ENCODE data around the gene DCC. TPM values are rescaled to one million over a fixed set of nuclear protein-coding genes. Genes with fewer than 3 reads are reported as not detected.

DCC gene
- total and polyA plus RNA-seq, 7 experiments from 2014 or later = not detected

DNA sequence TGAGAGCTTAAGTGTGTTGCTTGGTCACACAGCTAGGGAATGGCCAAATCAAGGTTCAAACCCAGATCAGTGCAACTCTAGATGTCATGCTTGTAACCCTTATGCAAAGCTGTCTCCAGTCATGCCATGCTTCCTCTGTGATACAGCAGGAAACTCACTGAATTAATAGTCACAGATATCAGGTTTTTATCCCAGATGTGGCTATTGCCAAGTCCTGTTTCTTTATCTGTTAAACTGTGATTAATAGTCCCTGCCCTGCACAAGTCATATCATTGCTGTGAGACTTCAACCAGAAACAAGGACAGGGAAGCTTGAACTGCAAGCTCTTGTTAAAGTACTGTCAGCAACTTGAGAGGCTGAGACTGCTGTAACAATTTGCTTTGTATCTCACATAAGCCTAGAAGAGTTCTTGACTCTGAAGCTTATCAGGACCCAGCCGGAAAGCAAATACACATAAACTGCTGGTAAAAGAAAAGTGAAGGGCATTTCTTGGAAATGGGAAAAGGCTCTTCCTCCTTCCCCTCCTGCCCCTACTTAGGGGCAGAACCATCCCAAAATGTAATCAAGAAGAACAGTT lies 609.0 kb downstream of the DCC start:
- POLR2A ChIA-PET = no interaction called here
- CTCF ChIA-PET = no interaction called here
- intact Hi-C loops (cut with micrococcal nuclease) = no loop called here
- H3K36me3 Mint-ChIP-seq = no peaks in the 10 kb centered on the region
- no peak overlapping the region for H3K27ac Mint-ChIP-seq
- Histone ChIP-seq H3K4me1 (ENCODE audit: control insufficient read depth in 2 of 2, insufficient read depth in 2 of 2, low read length in 2 of 2) (no peaks in the 10 kb centered on the region), H3K9me3 (ENCODE audit: control insufficient read depth in 2 of 3, low read length in 3 of 3) (no peaks in the 10 kb centered on the region), H3K27ac (ENCODE audit: low read depth, low read length) (no peak overlapping the region), H3K36me3 (ENCODE audit: control insufficient read depth in 2 of 3, insufficient read depth in 3 of 3, low read length in 3 of 3) (no peaks in the 10 kb centered on the region), H3K4me3 (ENCODE audit: low read length) (no peak overlapping the region), H3K27me3 (ENCODE audit: control insufficient read depth in 2 of 2, insufficient read depth in 2 of 2, low read length in 2 of 2) (no peaks in the 10 kb centered on the region)
- DNase-seq (no peak), ATAC-seq (no peak)
- H3K9me3 Mint-ChIP-seq = peaks cover 0 to 11% (median 2%) of the 10 kb centered on the region in 11 donors
- H3K27me3 Mint-ChIP-seq = no peaks in the 10 kb centered on the region
- no peak overlapping the region for H3K4me3 Mint-ChIP-seq
- H3K4me1 Mint-ChIP-seq = no peaks in the 10 kb centered on the region

DNA sequence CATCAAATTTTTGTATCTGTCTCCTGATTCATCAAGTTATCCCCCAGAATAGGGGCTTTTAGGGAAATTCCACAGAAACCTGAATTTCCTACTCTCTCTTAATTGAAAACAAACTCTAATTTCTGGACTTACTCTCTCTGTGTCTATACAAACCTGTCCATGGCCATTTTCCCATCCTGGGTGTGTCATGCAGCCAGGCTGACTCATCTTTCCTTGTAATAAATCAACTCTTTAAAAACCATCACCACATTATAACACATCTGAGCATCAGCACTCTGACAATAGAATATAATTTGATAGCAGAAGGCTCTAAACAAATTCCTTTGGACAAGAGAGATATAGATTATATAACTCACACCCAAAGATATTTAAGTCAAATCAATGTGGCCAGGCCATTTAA lies 610.2 kb downstream of the DCC start:
- H3K36me3 Mint-ChIP-seq = no peaks in the 10 kb centered on the region
- intact Hi-C loops (cut with micrococcal nuclease) = no loop called here
- Histone ChIP-seq H3K9me3 (ENCODE audit: control insufficient read depth in 2 of 3, low read length in 3 of 3) (no peaks in the 10 kb centered on the region), H3K4me3 (ENCODE audit: low read length) (no peak overlapping the region), H3K4me1 (ENCODE audit: control insufficient read depth in 2 of 2, insufficient read depth in 2 of 2, low read length in 2 of 2) (no peaks in the 10 kb centered on the region), H3K27me3 (ENCODE audit: control insufficient read depth in 2 of 2, insufficient read depth in 2 of 2, low read length in 2 of 2) (no peaks in the 10 kb centered on the region), H3K27ac (ENCODE audit: low read depth, low read length) (no peak overlapping the region), H3K36me3 (ENCODE audit: control insufficient read depth in 2 of 3, insufficient read depth in 3 of 3, low read length in 3 of 3) (no peaks in the 10 kb centered on the region)
- POLR2A ChIA-PET = no interaction called here
- peaks cover 0 to 11% (median 2%) of the 10 kb centered on the region in 11 donors for H3K9me3 Mint-ChIP-seq
- CTCF ChIA-PET = no interaction called here
- no peaks in the 10 kb centered on the region for H3K27me3 Mint-ChIP-seq
- ATAC-seq (no peak), DNase-seq (no peak)
- no peak overlapping the region for H3K27ac Mint-ChIP-seq
- no peaks in the 10 kb centered on the region for H3K4me1 Mint-ChIP-seq
- H3K4me3 Mint-ChIP-seq = no peak overlapping the region

DNA sequence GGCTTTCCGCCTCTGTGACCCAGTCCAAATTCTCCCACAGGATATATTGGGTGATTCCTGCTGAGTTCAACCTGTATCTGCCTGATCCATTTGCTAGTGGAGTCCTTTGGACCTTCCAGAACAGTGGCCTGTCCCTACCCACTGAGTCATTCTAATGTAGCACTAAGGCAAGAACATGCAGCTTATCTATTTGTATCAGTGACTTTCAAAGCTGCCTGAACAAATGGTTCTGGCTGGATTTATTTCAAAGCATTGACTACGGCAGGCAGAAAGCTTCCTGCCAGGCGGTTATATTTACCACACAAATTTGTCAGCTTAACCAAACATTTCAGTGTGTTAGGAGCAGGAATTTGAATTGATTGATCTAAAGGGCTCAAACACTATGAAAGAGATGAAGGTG lies 613.4 kb downstream of the DCC start:
- no peaks in the 10 kb centered on the region for H3K4me1 Mint-ChIP-seq
- no peaks in the 10 kb centered on the region for H3K36me3 Mint-ChIP-seq
- intact Hi-C loops (cut with micrococcal nuclease) = no loop called here

DNA sequence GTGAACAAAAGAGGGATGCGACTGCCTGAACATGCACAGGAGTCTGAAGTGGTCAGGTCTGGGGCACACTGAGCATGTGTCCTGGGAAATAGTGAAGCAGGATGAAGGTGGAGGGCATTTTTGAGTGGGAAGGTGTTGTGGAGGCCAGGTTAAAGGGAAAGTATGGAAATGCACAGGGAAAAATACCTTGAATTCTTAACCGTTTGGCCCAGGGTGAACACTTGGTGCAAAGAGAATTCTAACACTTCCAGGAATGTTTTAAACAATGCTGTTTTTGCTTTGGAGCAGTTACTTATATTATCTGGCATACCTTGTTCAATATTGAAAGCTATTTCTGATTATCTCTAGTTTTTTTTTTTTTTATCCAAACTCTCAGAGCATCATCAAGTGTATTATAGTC lies 623.5 kb downstream of the DCC start:
- H3K27ac ChIP-seq (ENCODE audit: low read depth, low read length) = no peak overlapping the region
- no peaks in the 10 kb centered on the region for H3K27me3 Mint-ChIP-seq
- CTCF ChIA-PET = no interaction called here
- no peaks in the 10 kb centered on the region for H3K36me3 Mint-ChIP-seq
- H3K4me1 ChIP-seq (ENCODE audit: control insufficient read depth in 2 of 2, insufficient read depth in 2 of 2, low read length in 2 of 2) = no peaks in the 10 kb centered on the region
- ATAC-seq (no peak), DNase-seq (no peak)
- H3K4me3 ChIP-seq (ENCODE audit: low read length) = no peak overlapping the region
- intact Hi-C loops (cut with micrococcal nuclease) = no loop called here
- H3K36me3 ChIP-seq (ENCODE audit: control insufficient read depth in 2 of 3, insufficient read depth in 3 of 3, low read length in 3 of 3) = no peaks in the 10 kb centered on the region
- H3K27ac Mint-ChIP-seq = no peak overlapping the region
- POLR2A ChIA-PET = no interaction called here
- no peaks in the 10 kb centered on the region for H3K4me1 Mint-ChIP-seq
- H3K9me3 ChIP-seq (ENCODE audit: control insufficient read depth in 2 of 3, low read length in 3 of 3) = no peaks in the 10 kb centered on the region
- H3K4me3 Mint-ChIP-seq = no peak overlapping the region
- peaks cover 0 to 21% (median 2%) of the 10 kb centered on the region in 11 donors for H3K9me3 Mint-ChIP-seq
- no peaks in the 10 kb centered on the region for H3K27me3 ChIP-seq (ENCODE audit: control insufficient read depth in 2 of 2, insufficient read depth in 2 of 2, low read length in 2 of 2)

More for the DNA sequence above, 613.4 kb downstream of the DCC start:
- no peaks in the 10 kb centered on the region for H3K4me1 ChIP-seq (ENCODE audit: control insufficient read depth in 2 of 2, insufficient read depth in 2 of 2, low read length in 2 of 2)
- no peaks in the 10 kb centered on the region for H3K9me3 ChIP-seq (ENCODE audit: control insufficient read depth in 2 of 3, low read length in 3 of 3)
- no peak for ATAC-seq
- no peaks in the 10 kb centered on the region for H3K27me3 ChIP-seq (ENCODE audit: control insufficient read depth in 2 of 2, insufficient read depth in 2 of 2, low read length in 2 of 2)
- DNase-seq = no peak
- H3K27ac ChIP-seq (ENCODE audit: low read depth, low read length) = no peak overlapping the region
- H3K27ac Mint-ChIP-seq = no peak overlapping the region
- POLR2A ChIA-PET = no interaction called here
- H3K4me3 ChIP-seq (ENCODE audit: low read length) = no peak overlapping the region
- H3K4me3 Mint-ChIP-seq = no peak overlapping the region
- peaks cover 0 to 8% (median 2%) of the 10 kb centered on the region in 11 donors for H3K9me3 Mint-ChIP-seq
- CTCF ChIA-PET = no interaction called here
- no peaks in the 10 kb centered on the region for H3K27me3 Mint-ChIP-seq
- no peaks in the 10 kb centered on the region for H3K36me3 ChIP-seq (ENCODE audit: control insufficient read depth in 2 of 3, insufficient read depth in 3 of 3, low read length in 3 of 3)

DNA sequence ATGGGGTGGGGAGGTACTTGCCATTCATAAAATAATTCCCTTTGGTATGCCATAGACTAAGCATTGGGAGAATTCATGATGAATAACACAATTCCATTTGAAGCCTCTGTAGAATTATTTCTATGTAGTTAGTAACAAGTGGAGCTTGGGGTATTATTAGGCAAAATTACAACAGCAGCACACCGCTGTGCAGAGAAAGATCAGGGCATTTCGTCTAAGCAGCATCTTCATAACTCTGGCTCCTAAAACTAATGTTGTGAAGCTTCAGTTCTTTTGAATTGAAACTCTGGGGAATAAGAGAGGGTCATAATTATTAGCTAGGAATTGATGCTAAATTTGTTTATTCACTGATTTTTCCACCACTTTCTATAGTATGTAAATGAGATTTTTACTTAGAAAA lies 630.7 kb downstream of the DCC start:
- H3K4me3 ChIP-seq (ENCODE audit: low read length) = no peak overlapping the region
- ATAC-seq (no peak), DNase-seq (no peak)

DNA sequence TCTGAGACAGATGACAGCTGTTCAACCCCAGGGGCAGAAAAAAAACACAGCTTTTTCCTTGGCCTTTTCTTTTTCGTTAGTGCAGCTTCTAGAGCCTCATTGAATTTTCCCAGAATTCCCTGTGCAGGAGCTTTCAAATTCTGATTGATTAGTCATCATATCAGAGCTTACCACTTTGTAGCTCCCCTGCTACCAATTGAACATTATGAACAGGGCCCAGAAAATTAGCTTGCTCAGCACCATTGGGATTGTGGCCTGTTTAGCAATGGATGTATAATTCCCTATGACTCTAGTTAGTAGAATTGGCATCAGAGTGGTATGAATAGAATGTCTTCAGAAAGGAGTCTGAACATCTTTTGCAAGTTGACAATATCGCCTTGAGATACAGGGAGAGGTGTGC lies 631.1 kb downstream of the DCC start:
- Histone ChIP-seq H3K27ac (ENCODE audit: low read depth, low read length) (no peak overlapping the region), H3K36me3 (ENCODE audit: control insufficient read depth in 2 of 3, insufficient read depth in 3 of 3, low read length in 3 of 3) (no peaks in the 10 kb centered on the region), H3K4me1 (ENCODE audit: control insufficient read depth in 2 of 2, insufficient read depth in 2 of 2, low read length in 2 of 2) (no peaks in the 10 kb centered on the region), H3K27me3 (ENCODE audit: control insufficient read depth in 2 of 2, insufficient read depth in 2 of 2, low read length in 2 of 2) (no peaks in the 10 kb centered on the region), H3K9me3 (ENCODE audit: control insufficient read depth in 2 of 3, low read length in 3 of 3) (no peaks in the 10 kb centered on the region), H3K4me3 (ENCODE audit: low read length) (no peak overlapping the region)
- Mint-ChIP-seq H3K27ac (no peak overlapping the region), H3K36me3 (peaks cover 0 to 4% (median 0%) of the 10 kb centered on the region in 5 donors), H3K4me1 (no peaks in the 10 kb centered on the region), H3K27me3 (no peaks in the 10 kb centered on the region), H3K9me3 (peaks cover 0 to 17% (median 6%) of the 10 kb centered on the region in 11 donors), H3K4me3 (no peak overlapping the region)
- ChIA-PET CTCF (no interaction called here), POLR2A (no interaction called here)
- no peak for ATAC-seq
- intact Hi-C loops (cut with micrococcal nuclease) = no loop called here
- no peak for DNase-seq

More for the DNA sequence above, 630.7 kb downstream of the DCC start:
- CTCF ChIA-PET = no interaction called here
- POLR2A ChIA-PET = no interaction called here
- Histone ChIP-seq H3K9me3 (ENCODE audit: control insufficient read depth in 2 of 3, low read length in 3 of 3) (no peaks in the 10 kb centered on the region), H3K36me3 (ENCODE audit: control insufficient read depth in 2 of 3, insufficient read depth in 3 of 3, low read length in 3 of 3) (no peaks in the 10 kb centered on the region), H3K27ac (ENCODE audit: low read depth, low read length) (no peak overlapping the region), H3K27me3 (ENCODE audit: control insufficient read depth in 2 of 2, insufficient read depth in 2 of 2, low read length in 2 of 2) (no peaks in the 10 kb centered on the region), H3K4me1 (ENCODE audit: control insufficient read depth in 2 of 2, insufficient read depth in 2 of 2, low read length in 2 of 2) (no peaks in the 10 kb centered on the region)
- peaks cover 0 to 4% (median 0%) of the 10 kb centered on the region in 5 donors for H3K36me3 Mint-ChIP-seq
- no peaks in the 10 kb centered on the region for H3K4me1 Mint-ChIP-seq
- peaks cover 0 to 17% (median 6%) of the 10 kb centered on the region in 11 donors for H3K9me3 Mint-ChIP-seq
- H3K27ac Mint-ChIP-seq = no peak overlapping the region
- intact Hi-C loops (cut with micrococcal nuclease) = no loop called here
- no peak overlapping the region for H3K4me3 Mint-ChIP-seq
- H3K27me3 Mint-ChIP-seq = no peaks in the 10 kb centered on the region

DNA sequence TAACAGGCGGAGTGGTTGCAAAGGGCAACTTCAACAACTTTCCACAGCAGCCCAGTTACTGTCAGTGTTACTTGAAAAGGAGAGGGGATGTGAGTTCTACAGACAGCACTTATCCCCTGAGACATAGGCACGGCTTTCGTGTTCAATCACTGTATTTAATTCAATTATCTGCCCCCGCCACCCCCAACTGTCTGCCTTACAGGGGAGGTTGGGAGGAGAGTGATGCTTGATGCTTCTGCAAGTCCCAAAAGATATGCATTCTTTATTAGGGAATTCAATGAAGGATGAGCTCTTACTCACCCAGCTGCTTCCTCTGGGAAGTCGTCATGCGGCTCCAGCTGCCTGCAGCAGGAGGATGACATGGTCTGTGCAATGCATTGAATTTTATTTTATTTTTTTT lies 639.9 kb downstream of the DCC start:
- ATAC-seq = no peak
- Mint-ChIP-seq H3K4me1 (no peaks in the 10 kb centered on the region), H3K27me3 (no peaks in the 10 kb centered on the region), H3K9me3 (peaks cover 0 to 5% (median 1%) of the 10 kb centered on the region in 11 donors), H3K27ac (no peak overlapping the region), H3K36me3 (no peaks in the 10 kb centered on the region), H3K4me3 (no peak overlapping the region)
- no peak for DNase-seq
- no peaks in the 10 kb centered on the region for H3K36me3 ChIP-seq (ENCODE audit: control insufficient read depth in 2 of 3, insufficient read depth in 3 of 3, low read length in 3 of 3)
- no peaks in the 10 kb centered on the region for H3K27me3 ChIP-seq (ENCODE audit: control insufficient read depth in 2 of 2, insufficient read depth in 2 of 2, low read length in 2 of 2)
- intact Hi-C loops (cut with micrococcal nuclease) = no loop called here
- H3K27ac ChIP-seq (ENCODE audit: low read depth, low read length) = no peak overlapping the region
- H3K4me3 ChIP-seq (ENCODE audit: low read length) = no peak overlapping the region
- H3K4me1 ChIP-seq (ENCODE audit: control insufficient read depth in 2 of 2, insufficient read depth in 2 of 2, low read length in 2 of 2) = no peaks in the 10 kb centered on the region
- ChIA-PET CTCF (no interaction called here), POLR2A (no interaction called here)
- no peaks in the 10 kb centered on the region for H3K9me3 ChIP-seq (ENCODE audit: control insufficient read depth in 2 of 3, low read length in 3 of 3)

Data from naive thymus-derived CD4-positive, alpha-beta T cell (primary cell).